Breast epithelium (tissue), 3 donors: ENCODE data around the gene CPNE4.

Experiments used
- POLR2A ChIP-seq: fragments of 450-650 bp; IDR thresholded peaks from one replicate; pipeline ENCODE4 v1.6.1; 2016; ENCODE audit warnings: antibody characterized with exemption, mild to moderate bottlenecking, moderate library complexity
- POLR2AphosphoS5 ChIP-seq, 3 donors: sonication (generic); formaldehyde crosslinking; IDR thresholded peaks; one replicate each; pipeline ENCODE4 v1.6.1; 2017; ENCODE audit warnings: antibody characterized with exemption in 3 of 3
- TF ChIP-seq, protein P1 (sequence below), 3 donors: fragments of 450-650 bp; IDR thresholded peaks; one replicate each; pipeline ENCODE4 v1.5.1; 2016 to 2017; ENCODE audit warnings: antibody characterized with exemption in 3 of 3, mild to moderate bottlenecking in 3 of 3, moderate library complexity in 3 of 3

GRCh38 chr3:132083583-132084279 lies 48.9 kb upstream of the CPNE4 start:
- TF ChIP-seq, protein P1, sequence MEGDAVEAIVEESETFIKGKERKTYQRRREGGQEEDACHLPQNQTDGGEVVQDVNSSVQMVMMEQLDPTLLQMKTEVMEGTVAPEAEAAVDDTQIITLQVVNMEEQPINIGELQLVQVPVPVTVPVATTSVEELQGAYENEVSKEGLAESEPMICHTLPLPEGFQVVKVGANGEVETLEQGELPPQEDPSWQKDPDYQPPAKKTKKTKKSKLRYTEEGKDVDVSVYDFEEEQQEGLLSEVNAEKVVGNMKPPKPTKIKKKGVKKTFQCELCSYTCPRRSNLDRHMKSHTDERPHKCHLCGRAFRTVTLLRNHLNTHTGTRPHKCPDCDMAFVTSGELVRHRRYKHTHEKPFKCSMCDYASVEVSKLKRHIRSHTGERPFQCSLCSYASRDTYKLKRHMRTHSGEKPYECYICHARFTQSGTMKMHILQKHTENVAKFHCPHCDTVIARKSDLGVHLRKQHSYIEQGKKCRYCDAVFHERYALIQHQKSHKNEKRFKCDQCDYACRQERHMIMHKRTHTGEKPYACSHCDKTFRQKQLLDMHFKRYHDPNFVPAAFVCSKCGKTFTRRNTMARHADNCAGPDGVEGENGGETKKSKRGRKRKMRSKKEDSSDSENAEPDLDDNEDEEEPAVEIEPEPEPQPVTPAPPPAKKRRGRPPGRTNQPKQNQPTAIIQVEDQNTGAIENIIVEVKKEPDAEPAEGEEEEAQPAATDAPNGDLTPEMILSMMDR (IDR thresholded peaks at IDR 0.05), result no peak
- TF ChIP-seq POLR2A, result no peak
- TF ChIP-seq POLR2AphosphoS5 (IDR thresholded peaks at IDR 0.05), result no peak
